DMS153 (cell line): ENCODE data around the gene TMEM87B.

Experiments used
- DNase-seq: peaks from one replicate; lab custom pipeline; 2025; lab: John Stamatoyannopoulos, UW

Gene TMEM87B

GRCh38 chr2:112151701-112152440, 96.8 kb downstream of the TMEM87B start:
- DNase-seq, result no peak

- no peak for DNase-seq
Measured at GRCh38 chr2:112152476-112153178, 97.6 kb downstream of the TMEM87B start.

GRCh38 chr2:112153179-112153490, 98.1 kb downstream of the TMEM87B start:
- no peak for DNase-seq

GRCh38 chr2:112153501-112153900, 98.4 kb downstream of the TMEM87B start:
- DNase-seq, result no peak

- no peak for DNase-seq
Measured at GRCh38 chr2:112154246-112155117, 99.4 kb downstream of the TMEM87B start.

GRCh38 chr2:112155331-112156151, 100.5 kb downstream of the TMEM87B start:
- no peak for DNase-seq

- DNase-seq, result no peak
Measured at GRCh38 chr2:112156152-112156986, 101.3 kb downstream of the TMEM87B start.

GRCh38 chr2:112157472-112157871, 102.4 kb downstream of the TMEM87B start:
- DNase-seq, result no peak

- no peak for DNase-seq
Measured at GRCh38 chr2:112159454-112159921, 104.4 kb downstream of the TMEM87B start.

- no peak for DNase-seq
Measured at GRCh38 chr2:112160283-112161250, 105.5 kb downstream of the TMEM87B start.

- DNase-seq, result no peak
Measured at GRCh38 chr2:112161431-112162145, 106.5 kb downstream of the TMEM87B start.

GRCh38 chr2:112162341-112162740, 107.3 kb downstream of the TMEM87B start:
- DNase-seq, result no peak

- no peak for DNase-seq
Measured at GRCh38 chr2:112162956-112163355, 107.9 kb downstream of the TMEM87B start.

- DNase-seq, result no peak
Measured at GRCh38 chr2:112163541-112163981, 108.5 kb downstream of the TMEM87B start.

GRCh38 chr2:112164876-112165275, 109.8 kb downstream of the TMEM87B start:
- no peak for DNase-seq

- DNase-seq, result no peak
Measured at GRCh38 chr2:112165296-112165695, 110.2 kb downstream of the TMEM87B start.

GRCh38 chr2:112166806-112167499, 111.9 kb downstream of the TMEM87B start:
- DNase-seq, result no peak

- DNase-seq, result no peak
Measured at GRCh38 chr2:112168422-112169124, 113.5 kb downstream of the TMEM87B start.
